OCI-LY1 (cell line): ENCODE results near the gene EFCAB5.

ENCODE experiments used
- H2AFZ ChIP-seq: fragments of 200-600 bp; sonication (generic), shearing (Covaris generic); 2 replicates; pipeline ENCODE4 v1.6.0; 2014; ENCODE audit warnings: antibody characterized with exemption, mild to moderate bottlenecking, low read length
- H3F3A ChIP-seq: fragments of 200-600 bp; sonication (generic), shearing (Covaris generic); 2 replicates; pipeline ENCODE4 v1.6.0; 2014; ENCODE audit warnings: mild to moderate bottlenecking, antibody characterized with exemption, low read length, moderate library complexity; ENCODE audit not compliant: insufficient read depth
- H3K27ac ChIP-seq: fragments of 200-600 bp; sonication (generic); 2 replicates; pipeline ENCODE4 v1.5.1; 2014; ENCODE audit warnings: low read length, mixed run types, mild to moderate bottlenecking, low read depth; ENCODE audit not compliant: poor library complexity, severe bottlenecking
- H3K27me3 ChIP-seq: fragments of 200-600 bp; sonication (generic); 2 replicates; pipeline ENCODE4 v1.6.0; 2014; ENCODE audit warnings: antibody characterized with exemption, mild to moderate bottlenecking, low read length, moderate library complexity; ENCODE audit not compliant: insufficient read depth
- H3K36me3 ChIP-seq: fragments of 200-600 bp; sonication (generic); 2 replicates; pipeline ENCODE4 v1.6.1; 2014; ENCODE audit warnings: mild to moderate bottlenecking, antibody characterized with exemption, low read length, moderate library complexity, mixed read lengths; ENCODE audit not compliant: insufficient read depth
- H3K4me1 ChIP-seq: fragments of 200-600 bp; sonication (generic); 2 replicates; pipeline ENCODE4 v1.5.1; 2014; ENCODE audit warnings: mild to moderate bottlenecking, low read length, moderate library complexity; ENCODE audit not compliant: insufficient read depth, severe bottlenecking
- H3K4me2 ChIP-seq: fragments of 200-600 bp; sonication (generic), shearing (Covaris generic); 2 replicates; pipeline ENCODE4 v1.6.1; 2014; ENCODE audit warnings: low read length
- H3K4me3 ChIP-seq: fragments of 200-600 bp; sonication (generic); 2 replicates; pipeline ENCODE4 v1.5.1; 2014; ENCODE audit warnings: low read length, low read depth, mild to moderate bottlenecking, mixed read lengths; ENCODE audit not compliant: poor library complexity, severe bottlenecking
- H3K79me2 ChIP-seq: fragments of 200-600 bp; shearing (Covaris generic); 2 replicates; pipeline ENCODE4 v1.6.1; 2016; ENCODE audit warnings: mixed run types, low read length, mixed read lengths; ENCODE audit not compliant: insufficient read depth
- H3K9ac ChIP-seq: fragments of 200-600 bp; sonication (generic), shearing (Covaris generic); 2 replicates; pipeline ENCODE4 v1.6.1; 2014; ENCODE audit warnings: mild to moderate bottlenecking, low read length, mixed read lengths
- H3K9me2 ChIP-seq: fragments of 200-600 bp; sonication (generic), shearing (Covaris generic); 2 replicates; pipeline ENCODE4 v1.6.1; 2014; ENCODE audit warnings: low read depth, mild to moderate bottlenecking, low read length, mixed read lengths
- H3K9me3 ChIP-seq: fragments of 200-600 bp; shearing (Covaris generic); 2 replicates; pipeline ENCODE4 v1.6.1; 2014; ENCODE audit warnings: low read length, mixed read lengths
- H4K20me1 ChIP-seq: fragments of 200-600 bp; sonication (generic), shearing (Covaris generic); 2 replicates; pipeline ENCODE4 v1.6.0; 2016; ENCODE audit warnings: mild to moderate bottlenecking, low read length; ENCODE audit not compliant: insufficient read depth
- EZH2 ChIP-seq: fragments of 200-600 bp; sonication (generic), shearing (Covaris generic); IDR thresholded peaks from 2 replicates; pipeline ENCODE4 v1.8.0; 2017; ENCODE audit warnings: borderline replicate concordance, mixed run types, mild to moderate bottlenecking, antibody characterized with exemption, low read length, moderate library complexity, mixed read lengths
- TF ChIP-seq, protein P1 (sequence below): fragments of 200-600 bp; sonication (generic), shearing (Covaris generic); IDR thresholded peaks from 2 replicates; pipeline ENCODE4 v1.5.1; 2017; ENCODE audit warnings: mild to moderate bottlenecking, antibody characterized with exemption, low read length, moderate library complexity, mixed read lengths

The EFCAB5 gene

GRCh38 chr17:29958947-29959657 is 17.7 kb downstream of the EFCAB5 start:
- H3K4me2 ChIP-seq = no peak overlapping the region

DNA sequence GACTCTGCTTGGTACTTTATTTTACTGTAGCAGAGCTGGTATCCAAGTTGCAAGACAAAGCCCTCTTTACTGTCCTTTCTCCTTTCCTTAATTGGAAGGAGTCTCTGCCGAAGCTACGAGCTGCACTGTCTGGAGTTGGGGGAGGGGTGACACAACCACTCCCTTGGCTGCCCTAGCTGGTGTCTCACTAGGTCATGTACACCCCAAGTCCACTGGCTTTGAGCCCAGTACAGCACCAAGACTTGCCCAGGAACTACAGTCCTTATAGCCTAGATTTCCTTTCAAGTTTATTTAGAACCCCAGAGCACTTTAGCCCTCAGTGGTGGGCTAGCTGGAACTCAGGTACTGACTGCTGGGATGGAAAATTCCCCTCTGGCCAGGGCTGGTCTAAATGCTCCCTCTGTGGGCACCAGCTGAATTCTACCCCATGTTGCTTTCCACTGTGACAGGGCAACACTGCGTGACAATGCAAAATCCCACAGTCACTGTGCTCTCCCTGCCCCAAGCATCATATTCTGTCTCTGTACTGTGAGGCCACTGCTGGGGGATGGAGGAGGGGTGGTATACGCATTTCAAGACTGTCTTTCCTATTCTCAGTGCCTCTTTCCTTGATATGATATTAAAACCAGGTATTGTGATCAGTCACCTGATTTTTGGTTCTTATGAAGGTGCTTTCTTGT is 18.4 kb downstream of the EFCAB5 start:
- Histone ChIP-seq H3F3A (no peaks in the 10 kb centered on the region), H3K9ac (no peak overlapping the region), H3K4me1 (no peaks in the 10 kb centered on the region), H3K4me3 (no peak overlapping the region), H3K36me3 (no peaks in the 10 kb centered on the region), H3K27me3 (no peaks in the 10 kb centered on the region), H2AFZ (no peak overlapping the region), H3K9me3 (no peaks in the 10 kb centered on the region), H3K27ac (no peak overlapping the region), H4K20me1 (no peaks in the 10 kb centered on the region), H3K79me2 (no peaks in the 10 kb centered on the region), H3K9me2 (no peaks in the 10 kb centered on the region), H3K4me2 (no peak overlapping the region)
- TF ChIP-seq, protein P1, sequence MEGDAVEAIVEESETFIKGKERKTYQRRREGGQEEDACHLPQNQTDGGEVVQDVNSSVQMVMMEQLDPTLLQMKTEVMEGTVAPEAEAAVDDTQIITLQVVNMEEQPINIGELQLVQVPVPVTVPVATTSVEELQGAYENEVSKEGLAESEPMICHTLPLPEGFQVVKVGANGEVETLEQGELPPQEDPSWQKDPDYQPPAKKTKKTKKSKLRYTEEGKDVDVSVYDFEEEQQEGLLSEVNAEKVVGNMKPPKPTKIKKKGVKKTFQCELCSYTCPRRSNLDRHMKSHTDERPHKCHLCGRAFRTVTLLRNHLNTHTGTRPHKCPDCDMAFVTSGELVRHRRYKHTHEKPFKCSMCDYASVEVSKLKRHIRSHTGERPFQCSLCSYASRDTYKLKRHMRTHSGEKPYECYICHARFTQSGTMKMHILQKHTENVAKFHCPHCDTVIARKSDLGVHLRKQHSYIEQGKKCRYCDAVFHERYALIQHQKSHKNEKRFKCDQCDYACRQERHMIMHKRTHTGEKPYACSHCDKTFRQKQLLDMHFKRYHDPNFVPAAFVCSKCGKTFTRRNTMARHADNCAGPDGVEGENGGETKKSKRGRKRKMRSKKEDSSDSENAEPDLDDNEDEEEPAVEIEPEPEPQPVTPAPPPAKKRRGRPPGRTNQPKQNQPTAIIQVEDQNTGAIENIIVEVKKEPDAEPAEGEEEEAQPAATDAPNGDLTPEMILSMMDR = no peak
- TF ChIP-seq EZH2 = no peak

More at GRCh38 chr17:29958947-29959657, 17.7 kb downstream of the EFCAB5 start:
- Histone ChIP-seq H3K79me2 (no peaks in the 10 kb centered on the region), H3F3A (no peaks in the 10 kb centered on the region), H3K4me1 (no peaks in the 10 kb centered on the region), H3K27ac (no peak overlapping the region), H3K9ac (no peak overlapping the region), H3K27me3 (no peaks in the 10 kb centered on the region), H3K4me3 (no peak overlapping the region), H4K20me1 (no peaks in the 10 kb centered on the region), H2AFZ (no peak overlapping the region), H3K36me3 (no peaks in the 10 kb centered on the region), H3K9me2 (no peaks in the 10 kb centered on the region), H3K9me3 (0 out of 2 replicates have a peak, but pooled peaks cover 6% of the 10 kb centered on the region)
- TF ChIP-seq, protein P1 = no peak
- no peak for TF ChIP-seq EZH2

- Histone ChIP-seq H3K79me2 (no peaks in the 10 kb centered on the region), H3K4me2 (no peak overlapping the region), H3K27me3 (no peaks in the 10 kb centered on the region)
Measured at GRCh38 chr17:29962656-29963055, 21.2 kb downstream of the EFCAB5 start.

More at GRCh38 chr17:29962656-29963055, 21.2 kb downstream of the EFCAB5 start:
- TF ChIP-seq, protein P1 = no peak
- H3K4me3 ChIP-seq = no peak overlapping the region
- H3F3A ChIP-seq = no peaks in the 10 kb centered on the region
- H3K9me2 ChIP-seq = no peaks in the 10 kb centered on the region
- H3K27ac ChIP-seq = no peak overlapping the region
- H2AFZ ChIP-seq = no peak overlapping the region
- H3K4me1 ChIP-seq = no peaks in the 10 kb centered on the region
- H3K9me3 ChIP-seq = no peaks in the 10 kb centered on the region
- H3K9ac ChIP-seq = no peak overlapping the region
- H3K36me3 ChIP-seq = no peaks in the 10 kb centered on the region
- no peaks in the 10 kb centered on the region for H4K20me1 ChIP-seq
